Mesenchymal stem cell (in vitro differentiated cells and primary cell): ENCODE results near the gene PLIN4.

Experiments used
- DNase-seq: peaks from one replicate; pipeline ENCODE4 v3.0.0-alpha.2; 2013
- H2AFZ ChIP-seq: one replicate; pipeline ENCODE4 v1.6.1; 2013; ENCODE audit warnings: low read depth, mild to moderate bottlenecking, control low read depth, inconsistent platforms, low read length, moderate library complexity
- H2AK5ac ChIP-seq: 2 replicates; pipeline ENCODE4 v1.6.1; 2013; ENCODE audit warnings: low read length, moderate library complexity, mild to moderate bottlenecking, inconsistent platforms; ENCODE audit not compliant: severe bottlenecking
- H2BK120ac ChIP-seq: one replicate; pipeline ENCODE4 v1.6.1; 2013; ENCODE audit warnings: low read depth, mild to moderate bottlenecking, inconsistent platforms, low read length, moderate library complexity
- H2BK12ac ChIP-seq, 2 experiments: one replicate each; pipeline ENCODE4 v1.6.1; 2013; ENCODE audit warnings: inconsistent platforms in 2 of 2, low read length in 2 of 2, mild to moderate bottlenecking in 2 of 2, moderate library complexity in 2 of 2, control low read depth in 1 of 2
- H2BK15ac ChIP-seq: one replicate; pipeline ENCODE4 v1.6.1; 2013; ENCODE audit warnings: mild to moderate bottlenecking, low read depth, inconsistent platforms; ENCODE audit not compliant: poor library complexity, severe bottlenecking
- H2BK5ac ChIP-seq: 2 replicates; pipeline ENCODE4 v1.6.1; 2013; ENCODE audit warnings: low read depth, mild to moderate bottlenecking, low read length, control low read depth, inconsistent platforms; ENCODE audit not compliant: poor library complexity, severe bottlenecking
- H3K14ac ChIP-seq, 2 experiments: one replicate each; pipeline ENCODE4 v1.6.1; 2013; ENCODE audit warnings: inconsistent platforms in 2 of 2, low read length in 2 of 2, control low read depth in 1 of 2, mild to moderate bottlenecking in 1 of 2, moderate library complexity in 1 of 2
- H3K18ac ChIP-seq, 2 experiments: one replicate each; pipeline ENCODE4 v1.6.1; 2013; ENCODE audit warnings: inconsistent platforms in 2 of 2, low read length in 2 of 2, control low read depth in 1 of 2, low read depth in 1 of 2, mild to moderate bottlenecking in 1 of 2
- H3K23ac ChIP-seq, 2 experiments: one replicate each; pipeline ENCODE4 v1.6.1; 2013; ENCODE audit warnings: inconsistent platforms in 2 of 2, low read length in 2 of 2, mild to moderate bottlenecking in 2 of 2, moderate library complexity in 2 of 2, control low read depth in 1 of 2
- H3K27ac ChIP-seq: 2 replicates; pipeline ENCODE4 v1.5.1; 2013; ENCODE audit warnings: mild to moderate bottlenecking, moderate library complexity, low read length, control low read depth, inconsistent platforms; ENCODE audit not compliant: poor library complexity, severe bottlenecking
- H3K27me3 ChIP-seq, 2 experiments: 2 replicates each; pipeline versions ENCODE4 v1.6.1 to v1.7.0; 2013; ENCODE audit warnings: low read length in 2 of 2, mild to moderate bottlenecking in 2 of 2, moderate library complexity in 2 of 2, control low read depth in 1 of 2, inconsistent platforms in 1 of 2; ENCODE audit not compliant: control insufficient read depth in 1 of 2, insufficient read depth in 1 of 2
- H3K36me3 ChIP-seq, 2 experiments: 2 replicates each; pipeline versions ENCODE4 v1.6.1 to v1.7.0; 2013; ENCODE audit warnings: low read length in 2 of 2, control low read depth in 1 of 2, inconsistent platforms in 1 of 2, low read depth in 1 of 2, mild to moderate bottlenecking in 1 of 2; ENCODE audit not compliant: insufficient read depth in 2 of 2, control insufficient read depth in 1 of 2
- H3K4ac ChIP-seq, 2 experiments: one replicate each; pipeline ENCODE4 v1.6.1; 2013; ENCODE audit warnings: inconsistent platforms in 2 of 2, low read length in 2 of 2, mild to moderate bottlenecking in 2 of 2, moderate library complexity in 2 of 2, control low read depth in 1 of 2, low read depth in 1 of 2
- H3K4me1 ChIP-seq: 2 replicates; pipeline ENCODE4 v1.6.1; 2013; ENCODE audit warnings: low read depth, low read length, control low read depth; ENCODE audit not compliant: control insufficient read depth, insufficient read depth
- H3K4me2 ChIP-seq: 2 replicates; pipeline ENCODE4 v1.6.1; 2013; ENCODE audit warnings: low read length, mild to moderate bottlenecking, inconsistent platforms; ENCODE audit not compliant: poor library complexity, severe bottlenecking
- H3K4me3 ChIP-seq, 2 experiments: 2 replicates each; pipeline versions ENCODE4 v1.5.1 to v1.7.0; 2013; ENCODE audit warnings: low read length in 2 of 2, mild to moderate bottlenecking in 2 of 2, control low read depth in 1 of 2, low read depth in 1 of 2; ENCODE audit not compliant: insufficient read depth in 1 of 2
- H3K79me1 ChIP-seq: replicated peaks from 2 replicates; pipeline ENCODE4 v1.6.1; 2013; ENCODE audit warnings: mild to moderate bottlenecking, control low read depth, low read length, inconsistent platforms; ENCODE audit not compliant: poor library complexity, severe bottlenecking
- H3K9ac ChIP-seq: 2 replicates; pipeline ENCODE4 v1.7.0; 2013; ENCODE audit warnings: mild to moderate bottlenecking, low read length, moderate library complexity
- H3K9me3 ChIP-seq: 2 replicates; pipeline ENCODE4 v1.7.0; 2013; ENCODE audit warnings: mild to moderate bottlenecking, low read length; ENCODE audit not compliant: control insufficient read depth
- H4K8ac ChIP-seq: one replicate; pipeline ENCODE4 v1.6.1; 2013; ENCODE audit warnings: inconsistent platforms, mild to moderate bottlenecking, low read length, moderate library complexity
- H4K91ac ChIP-seq: one replicate; pipeline ENCODE4 v1.6.1; 2013; ENCODE audit warnings: mild to moderate bottlenecking, low read length, inconsistent platforms
- WGBS: methylation state at CpG from one replicate; pipeline ENCODE4 v1.1.7; 2013; ENCODE audit warnings: mixed read lengths; 5-methylcytosine and 5-hydroxymethylcytosine counted together

Gene PLIN4

GRCh38 chr19:4493104-4493928 is 25.0 kb downstream of the PLIN4 start:
- Histone ChIP-seq H3K79me1 (peaks cover 51% of the 10 kb centered on the region), H3K4me1 (peaks cover 2% of the 10 kb centered on the region), H4K8ac (no peak overlapping the region), H3K4me2 (no peak overlapping the region), H2BK5ac (no peak overlapping the region), H3K27me3 (no peaks in the 10 kb centered on the region), H2BK120ac (no peak overlapping the region), H2BK12ac (no peak overlapping the region), H3K4me3 (no peak overlapping the region), H4K91ac (no peak overlapping the region), H3K27ac (no peak overlapping the region), H2BK15ac (no peak overlapping the region), H2AFZ (no peak overlapping the region), H3K9me3 (no peaks in the 10 kb centered on the region), H3K36me3 (peaks cover 83 to 93% of the 10 kb centered on the region in 2 experiments), H3K18ac (no peak overlapping the region), H2AK5ac (no peak overlapping the region), H3K14ac (no peak overlapping the region), H3K23ac (no peak overlapping the region), H3K4ac (no peak overlapping the region), H3K9ac (no peak overlapping the region)
- WGBS = 98% methylated on average over 40 of the region's 41 CpGs
- no peak for DNase-seq

GRCh38 chr19:4492337-4493103 is 25.8 kb downstream of the PLIN4 start:
- 96% methylated on average over 3 of the region's 3 CpGs for WGBS
- Histone ChIP-seq H3K36me3 (peaks cover 80 to 91% of the 10 kb centered on the region in 2 experiments), H3K27me3 (no peaks in the 10 kb centered on the region), H3K4me1 (peaks cover 2% of the 10 kb centered on the region), H4K91ac (no peak overlapping the region), H2BK15ac (no peak overlapping the region), H3K23ac (no peak overlapping the region), H3K79me1 (peaks cover 50% of the 10 kb centered on the region), H3K4me3 (no peak overlapping the region), H3K27ac (no peak overlapping the region), H2BK120ac (no peak overlapping the region), H2BK12ac (no peak overlapping the region), H4K8ac (no peak overlapping the region), H2AK5ac (no peak overlapping the region), H3K9ac (no peak overlapping the region), H3K4me2 (no peak overlapping the region), H3K18ac (no peak overlapping the region), H3K14ac (peak overlapping the region in 1 of 2 experiments; percentile 15), H2BK5ac (no peak overlapping the region), H3K4ac (no peak overlapping the region), H3K9me3 (no peaks in the 10 kb centered on the region), H2AFZ (no peak overlapping the region)
- DNase-seq = no peak

GRCh38 chr19:4491446-4491845 is 26.8 kb downstream of the PLIN4 start:
- H3K36me3 ChIP-seq = peaks cover 79 to 89% of the 10 kb centered on the region in 2 experiments
- H3K9me3 ChIP-seq = no peaks in the 10 kb centered on the region
- H3K79me1 ChIP-seq = peaks cover 55% of the 10 kb centered on the region
- no peak overlapping the region for H3K14ac ChIP-seq
- H2BK120ac ChIP-seq = no peak overlapping the region
- no peak for DNase-seq
- no peak overlapping the region for H2BK5ac ChIP-seq
- no peak overlapping the region for H3K4ac ChIP-seq
- no peaks in the 10 kb centered on the region for H3K27me3 ChIP-seq
- H2AFZ ChIP-seq = no peak overlapping the region
- no peak overlapping the region for H3K4me2 ChIP-seq
- no peak overlapping the region for H4K8ac ChIP-seq
- H3K4me3 ChIP-seq = no peak overlapping the region
- H2BK15ac ChIP-seq = no peak overlapping the region
- H2AK5ac ChIP-seq = no peak overlapping the region
- H3K4me1 ChIP-seq = peaks cover 2% of the 10 kb centered on the region
- H4K91ac ChIP-seq = no peak overlapping the region
- H3K9ac ChIP-seq = no peak overlapping the region
- H3K18ac ChIP-seq = no peak overlapping the region
- H3K27ac ChIP-seq = no peak overlapping the region
- 96% methylated on average over 21 of the region's 21 CpGs for WGBS
- no peak overlapping the region for H2BK12ac ChIP-seq
- no peak overlapping the region for H3K23ac ChIP-seq

- H2AFZ ChIP-seq = no peak overlapping the region
- no peak overlapping the region for H4K91ac ChIP-seq
- H3K4ac ChIP-seq = no peak overlapping the region
- no peak overlapping the region for H2BK120ac ChIP-seq
- no peak overlapping the region for H3K23ac ChIP-seq
- H2BK5ac ChIP-seq = no peak overlapping the region
- H3K9ac ChIP-seq = no peak overlapping the region
- no peak overlapping the region for H2BK12ac ChIP-seq
- no peak overlapping the region for H3K4me3 ChIP-seq
- H3K36me3 ChIP-seq = peaks cover 68 to 78% of the 10 kb centered on the region in 2 experiments
- no peak overlapping the region for H3K27ac ChIP-seq
- H2BK15ac ChIP-seq = no peak overlapping the region
- H2AK5ac ChIP-seq = no peak overlapping the region
- no peak overlapping the region for H3K14ac ChIP-seq
- H4K8ac ChIP-seq = no peak overlapping the region
- no peak overlapping the region for H3K18ac ChIP-seq
- no peak for DNase-seq
- H3K79me1 ChIP-seq = peaks cover 44% of the 10 kb centered on the region
- no peaks in the 10 kb centered on the region for H3K9me3 ChIP-seq
- H3K4me1 ChIP-seq = peaks cover 2% of the 10 kb centered on the region
- H3K4me2 ChIP-seq = no peak overlapping the region
- H3K27me3 ChIP-seq = no peaks in the 10 kb centered on the region
- WGBS = 98% methylated on average over 29 of the region's 29 CpGs
Measured at GRCh38 chr19:4488496-4488895, 29.8 kb downstream of the PLIN4 start.
